Measurements from ENCODE around the gene RIPK4. TPM values are rescaled to one million over a fixed set of nuclear protein-coding genes. Genes with fewer than 3 reads are reported as not detected.

Gene RIPK4
- total RNA-seq (2013) = not detected
- polyA plus RNA-seq = under 1 TPM in 2 of 3 donors, not detected in 1; 0.05 to 0.09 TPM
- 0.14 TPM in 1 of 2 replicates, not detected in the other for polyA minus RNA-seq
- total RNA-seq = 0.07 to 3.3 (median 0.58) reads per million in 11 experiments

GRCh38 chr21:41766883-41767605, at the start of gene RIPK4:
RIPK4 (minus strand) TSS chr21:41767052; CDS start chr21:41767041, 11 bp downstream.
- TF ChIP-seq CTCF (IDR thresholded peaks at IDR 0.05) = no peak
- Mint-ChIP-seq H3K27ac (no peak within 1 kb of the TSS), H3K9me3 (peaks cover 0 to 20% (median 13%) of the 10 kb centered on the region in 7 donors), H3K4me3 (peak within 1 kb of the TSS; percentile 47 to 91), H3K27me3 (ENCODE audit: low read depth in 3 of 3) (peaks cover 74 to 93% (median 87%) of the 10 kb centered on the region in 3 donors), H3K4me1 (peaks cover 41% of the 10 kb centered on the region), H3K36me3 (peaks cover 22 to 29% of the 10 kb centered on the region in 2 donors)
- peaks cover 0 to 14% of the 10 kb centered on the region in 2 donors for H3K9me3 ChIP-seq (replicated peaks in 1 of 2; ENCODE audit: control insufficient read depth in 1 of 2, insufficient read depth in 1 of 2, low read length in 2 of 2)
- intact Hi-C loops (cut with micrococcal nuclease) = loop anchor here (5.0 to 10.0 kb wide), 2 partner anchors 40 to 92 kb away; no protein-coding TSS in a partner anchor
- peaks cover 47 to 53% of the 10 kb centered on the region in 2 donors for H3K4me1 ChIP-seq (ENCODE audit: control insufficient read depth in 1 of 2, insufficient read depth in 2 of 2, low read length in 2 of 2)
- no peaks in the 10 kb centered on the region for H3K36me3 ChIP-seq (replicated peaks in 1 of 2; ENCODE audit: control insufficient read depth in 1 of 2, insufficient read depth in 2 of 2, low read length in 2 of 2)
- peaks cover 55 to 82% of the 10 kb centered on the region in 2 donors for H3K27me3 ChIP-seq (ENCODE audit: control insufficient read depth in 2 of 2, insufficient read depth in 2 of 2, low read length in 2 of 2)
- H3K9ac ChIP-seq (ENCODE audit: insufficient read depth, low read length, poor library complexity, severe bottlenecking) = no peak within 1 kb of the TSS
- H3K4me3 ChIP-seq (replicated peaks in 1 of 3; ENCODE audit: low read depth in 2 of 3, low read length in 3 of 3) = peak within 1 kb of the TSS in 1 of 3 experiments; percentile 45
- peak within 1 kb of the TSS; percentile 61 for H3K4me2 ChIP-seq (replicated peaks; ENCODE audit: extremely low read depth, low read length, poor library complexity, severe bottlenecking)
- no peaks in the 10 kb centered on the region for H4K20me1 ChIP-seq (ENCODE audit: insufficient read depth, low read length)
- no peak within 1 kb of the TSS for H3K27ac ChIP-seq (ENCODE audit: low read depth in 1 of 2, low read length in 2 of 2)
- 7% methylated on average over 36 of the region's 53 CpGs for WGBS (ENCODE audit: insufficient coverage)
- peak within 1 kb of the TSS; percentile 56 for H2AFZ ChIP-seq (ENCODE audit: insufficient read depth, low read depth, low read length, poor library complexity, severe bottlenecking)
- H3K79me2 ChIP-seq (ENCODE audit: insufficient read depth, low read length) = no peaks in the 10 kb centered on the region
- DNase-seq = peak; percentile 39 to 55 (median 42)

GRCh38 chr21:41815652-41816582, 49.1 kb upstream of the RIPK4 start:
- no peak for TF ChIP-seq CTCF (IDR thresholded peaks at IDR 0.05)
- Histone ChIP-seq H3K9ac (ENCODE audit: insufficient read depth, low read length, poor library complexity, severe bottlenecking) (no peak overlapping the region), H3K4me1 (ENCODE audit: control insufficient read depth in 1 of 2, insufficient read depth in 2 of 2, low read length in 2 of 2) (peaks cover 4 to 6% of the 10 kb centered on the region in 2 donors), H3K4me3 (replicated peaks in 1 of 3; ENCODE audit: low read depth in 2 of 3, low read length in 3 of 3) (no peak overlapping the region), H3K36me3 (replicated peaks in 1 of 2; ENCODE audit: control insufficient read depth in 1 of 2, insufficient read depth in 2 of 2, low read length in 2 of 2) (peaks cover 12 to 56% of the 10 kb centered on the region in 2 donors), H3K4me2 (replicated peaks; ENCODE audit: extremely low read depth, low read length, poor library complexity, severe bottlenecking) (no peak overlapping the region), H4K20me1 (ENCODE audit: insufficient read depth, low read length) (no peaks in the 10 kb centered on the region), H3K27ac (ENCODE audit: low read depth in 1 of 2, low read length in 2 of 2) (no peak overlapping the region), H2AFZ (ENCODE audit: insufficient read depth, low read depth, low read length, poor library complexity, severe bottlenecking) (no peak overlapping the region), H3K9me3 (replicated peaks in 1 of 2; ENCODE audit: control insufficient read depth in 1 of 2, insufficient read depth in 1 of 2, low read length in 2 of 2) (no peaks in the 10 kb centered on the region), H3K27me3 (ENCODE audit: control insufficient read depth in 2 of 2, insufficient read depth in 2 of 2, low read length in 2 of 2) (no peaks in the 10 kb centered on the region), H3K79me2 (ENCODE audit: insufficient read depth, low read length) (no peaks in the 10 kb centered on the region)
- 95% methylated on average over 41 of the region's 50 CpGs for WGBS (ENCODE audit: insufficient coverage)
- Mint-ChIP-seq H3K4me1 (peaks cover 7% of the 10 kb centered on the region), H3K27me3 (ENCODE audit: low read depth in 3 of 3) (no peaks in the 10 kb centered on the region), H3K9me3 (no peaks in the 10 kb centered on the region), H3K4me3 (no peak overlapping the region), H3K36me3 (peaks cover 45 to 55% of the 10 kb centered on the region in 2 donors), H3K27ac (peak overlapping the region in 1 of 7 donors; percentile 42)
- no peak for DNase-seq
- intact Hi-C loops (cut with micrococcal nuclease) = loop anchor here (2.0 to 10.0 kb wide), 3 partner anchors 205 to 649 kb away; no protein-coding TSS in a partner anchor
